Hematopoietic multipotent progenitor cell treated with erythropoietin and hydrocortisone succinate and interleukin-3 and kit ligand, for 17 days (in vitro differentiated cells): ENCODE data around the gene CCDC30.
A peak's percentile ranks its signal among the peaks of the same experiment; 100 is the strongest.
"Not testable (repeated sequence)": the region's sequence is repeated elsewhere in the genome, so short reads cannot be mapped to it uniquely, and the experiment has no call there.

Experiments used
- DNase-seq: peaks from one replicate; pipeline ENCODE4 v3.0.0-alpha.2; 2015; ENCODE audit warnings: low spot score

CCDC30 gene

GRCh38 chr1:42453386-42453785 is 9.7 kb upstream of the CCDC30 start:
- no peak for DNase-seq

- no peak for DNase-seq
These were observed 8.7 kb upstream of the CCDC30 start for GRCh38 chr1:42454403-42454802.

- DNase-seq, result peak; percentile 83
These were observed 6.9 kb upstream of the CCDC30 start, which contains the start of the genes PPCS and ZMYND12 for GRCh38 chr1:42456010-42456753. PPCS (plus strand) TSS chr1:42456543; CDS start chr1:42456566, 23 bp downstream. ZMYND12 (minus strand) TSS chr1:42456022; CDS start chr1:42455997, 25 bp downstream.

GRCh38 chr1:42456754-42457089 is 6.4 kb upstream of the CCDC30 start:
- no peak for DNase-seq

GRCh38 chr1:42461196-42461595 is 1.9 kb upstream of the CCDC30 start:
- no peak for DNase-seq

- DNase-seq, result no peak
These were observed 835 bp downstream of the CCDC30 start for GRCh38 chr1:42463921-42464320.

GRCh38 chr1:42466030-42466429 is 2.9 kb downstream of the CCDC30 start:
- no peak for DNase-seq

GRCh38 chr1:42469727-42470126 is 6.6 kb downstream of the CCDC30 start:
- no peak for DNase-seq

GRCh38 chr1:42476605-42477004 is 13.5 kb downstream of the CCDC30 start:
- no peak for DNase-seq

GRCh38 chr1:42477354-42477753 is 14.3 kb downstream of the CCDC30 start:
- DNase-seq, result not testable (repeated sequence)

- DNase-seq, result no peak
These were observed 14.7 kb downstream of the CCDC30 start for GRCh38 chr1:42477775-42478174.

- DNase-seq, result no peak
These were observed 16.5 kb downstream of the CCDC30 start for GRCh38 chr1:42479621-42480020.

GRCh38 chr1:42480921-42481320 is 17.8 kb downstream of the CCDC30 start:
- DNase-seq, result no peak

GRCh38 chr1:42482635-42483153 is 19.6 kb downstream of the CCDC30 start:
- DNase-seq, result no peak

GRCh38 chr1:42484382-42484781 is 21.3 kb downstream of the CCDC30 start:
- DNase-seq, result no peak

- no peak for DNase-seq
These were observed 27.2 kb downstream of the CCDC30 start for GRCh38 chr1:42490237-42490636.

GRCh38 chr1:42502031-42502430 is 38.9 kb downstream of the CCDC30 start:
- DNase-seq, result not testable (repeated sequence)

GRCh38 chr1:42504535-42505128 is 41.5 kb downstream of the CCDC30 start:
- no peak for DNase-seq

GRCh38 chr1:42506576-42506975 is 43.5 kb downstream of the CCDC30 start:
- no peak for DNase-seq

GRCh38 chr1:42511581-42512155 is 48.6 kb downstream of the CCDC30 start:
- DNase-seq, result peak; percentile 62

- no peak for DNase-seq
These were observed 55.8 kb downstream of the CCDC30 start for GRCh38 chr1:42518908-42519307.

GRCh38 chr1:42523171-42523570 is 60.1 kb downstream of the CCDC30 start:
- DNase-seq, result no peak

- DNase-seq, result no peak
These were observed 61.2 kb downstream of the CCDC30 start for GRCh38 chr1:42524330-42524729.
